HG02623 (cell line): ENCODE results near the gene CCDC102B.
A peak's percentile ranks its signal among the peaks of the same experiment; 100 is the strongest.
"Not testable (repeated sequence)": the region's sequence is repeated elsewhere in the genome, so short reads cannot be mapped to it uniquely, and the experiment has no call there.

Source experiments
- ATAC-seq: cut with Tn5 transposase; IDR thresholded peaks from one replicate; pipeline ENCODE4 v1.9.1; 2021; ENCODE audit warnings: moderate library complexity; ENCODE audit not compliant: unreplicated experiment

CCDC102B gene

GRCh38 chr18:68965817-68966216 is 167.9 kb downstream of the CCDC102B start:
- no peak for ATAC-seq

GRCh38 chr18:68969027-68969426 is 171.1 kb downstream of the CCDC102B start:
- no peak for ATAC-seq

DNA sequence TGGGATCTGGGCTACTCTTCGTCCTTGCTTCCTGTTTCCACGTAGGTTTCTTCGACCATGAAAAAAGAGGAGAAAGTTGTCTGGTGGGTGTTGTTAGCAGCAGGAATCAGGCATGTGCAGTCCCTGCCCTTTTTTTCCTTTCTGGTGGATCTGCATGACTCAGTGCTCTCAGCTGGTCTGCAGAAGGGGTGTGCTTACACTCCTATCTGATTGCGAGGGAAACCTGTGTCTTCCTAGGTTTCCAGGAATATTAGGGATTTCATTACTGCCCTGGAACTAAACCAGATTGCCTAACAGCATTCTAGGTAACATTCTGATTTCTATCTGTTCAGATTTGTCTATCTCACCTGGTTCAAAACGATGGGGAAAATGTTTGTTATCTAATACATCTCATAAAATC is 174.3 kb downstream of the CCDC102B start:
- no peak for ATAC-seq

DNA sequence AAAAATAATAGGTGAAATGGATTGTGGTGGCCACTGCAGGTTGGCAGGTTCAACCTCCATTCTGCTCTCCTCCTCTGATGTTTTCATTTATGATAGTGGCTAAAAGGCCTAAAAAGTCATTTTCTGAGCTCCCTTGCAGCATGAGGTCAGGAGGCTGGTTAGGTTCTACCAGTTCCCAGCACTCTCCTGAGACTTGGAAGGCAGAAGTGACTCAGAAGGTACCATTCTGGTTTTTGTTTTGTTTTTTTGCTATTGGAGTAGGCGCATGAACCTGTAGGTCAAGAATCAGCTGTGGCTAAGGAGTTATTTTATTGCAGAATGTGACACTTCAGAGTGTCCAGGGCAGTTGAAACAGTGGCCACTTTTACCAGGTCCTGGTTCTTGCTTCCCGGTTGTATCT is 181.9 kb downstream of the CCDC102B start:
- no peak for ATAC-seq

GRCh38 chr18:68983126-68983525 is 185.2 kb downstream of the CCDC102B start:
- no peak for ATAC-seq

- ATAC-seq = no peak
Measured at GRCh38 chr18:68984342-68984741, 186.5 kb downstream of the CCDC102B start.

DNA sequence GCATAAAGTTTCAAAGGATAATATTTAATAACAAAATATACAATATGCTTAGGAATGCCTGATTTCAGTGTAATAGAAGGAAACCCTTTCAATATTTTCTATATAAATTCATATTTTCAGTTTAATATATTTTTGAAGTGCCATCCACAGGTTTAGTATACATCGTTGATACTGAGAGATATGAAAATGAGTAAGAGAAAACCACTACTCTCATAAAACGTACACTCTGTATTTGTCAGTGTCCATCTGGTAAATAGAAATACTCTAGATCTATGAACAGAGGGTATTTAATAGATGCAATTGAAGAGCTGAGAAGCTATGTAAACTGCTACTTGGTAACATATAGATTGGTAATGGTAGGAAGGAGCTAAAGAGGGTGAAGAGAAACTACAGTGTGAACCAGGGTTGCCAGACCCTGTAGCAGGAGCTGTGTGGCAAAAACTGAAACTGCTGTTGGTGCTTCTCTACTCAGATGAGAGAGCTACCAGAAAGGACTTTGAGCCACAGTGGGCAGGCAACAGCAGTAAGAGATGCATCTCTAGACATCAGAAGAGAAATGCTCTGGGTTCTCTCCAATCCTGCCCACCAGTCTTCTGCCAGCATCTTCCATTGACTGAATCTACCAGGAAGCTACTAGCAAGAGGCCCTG is 187.4 kb downstream of the CCDC102B start:
- ATAC-seq = no peak

DNA sequence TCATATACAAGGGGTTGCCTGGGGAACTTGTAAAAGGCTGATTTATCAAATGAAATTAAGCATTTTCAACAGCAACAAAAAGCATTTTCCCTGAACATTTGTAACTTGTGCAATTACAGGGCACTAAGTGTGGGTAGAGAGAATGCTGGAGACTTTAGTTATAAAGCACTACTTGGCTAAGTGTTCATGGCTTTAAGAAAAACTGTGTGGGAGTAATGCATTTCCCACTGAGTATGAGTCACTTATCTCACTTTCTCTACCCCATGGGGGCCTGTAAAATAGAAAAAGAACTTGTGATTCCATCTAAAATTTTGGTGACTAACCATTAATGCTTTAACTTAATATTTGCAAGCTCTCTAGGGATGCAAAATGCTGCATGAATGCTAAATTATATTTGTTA is 193.4 kb downstream of the CCDC102B start:
- ATAC-seq = peak; percentile 37

- peak; percentile 36 for ATAC-seq
Measured at GRCh38 chr18:68992719-68993482, 195.0 kb downstream of the CCDC102B start.

DNA sequence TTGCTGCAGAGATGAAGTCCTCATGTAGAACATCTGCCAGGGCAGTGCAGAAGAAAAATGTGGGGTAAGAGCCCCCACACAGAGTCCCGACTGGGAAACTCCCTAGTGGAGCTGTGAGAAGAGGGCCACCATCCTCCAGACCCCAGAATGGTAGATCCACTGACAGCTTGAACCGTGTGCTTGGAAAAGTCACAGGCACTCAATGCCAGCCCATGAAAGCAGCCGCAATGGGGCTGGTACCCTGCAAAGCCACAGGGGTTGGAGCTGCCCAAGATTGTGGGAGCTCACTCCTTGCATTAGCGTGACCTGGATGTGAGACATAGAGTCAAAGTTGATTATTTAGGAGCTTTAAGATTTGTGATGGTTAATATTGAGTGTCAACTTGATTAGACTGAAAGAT is 197.8 kb downstream of the CCDC102B start:
- ATAC-seq = no peak

DNA sequence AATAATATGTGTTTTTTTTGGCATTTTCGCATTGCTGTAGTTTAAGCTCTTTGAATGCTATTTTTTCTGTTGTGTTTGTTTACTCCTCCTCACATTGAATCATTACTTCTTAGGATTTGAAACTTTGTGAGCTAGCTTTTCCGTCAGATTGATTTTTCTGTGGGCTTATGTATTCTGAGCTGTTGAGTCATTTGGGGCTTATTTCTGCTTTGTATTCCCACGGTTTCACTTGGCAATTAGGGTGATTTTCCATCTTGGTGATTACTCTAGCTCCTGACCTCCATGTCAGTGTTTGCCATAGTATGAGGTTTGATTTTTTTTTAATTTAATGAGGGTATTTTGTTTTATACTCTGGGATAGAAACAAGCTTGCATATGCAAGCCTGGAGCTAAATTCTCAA is 200.0 kb downstream of the CCDC102B start:
- ATAC-seq = no peak

DNA sequence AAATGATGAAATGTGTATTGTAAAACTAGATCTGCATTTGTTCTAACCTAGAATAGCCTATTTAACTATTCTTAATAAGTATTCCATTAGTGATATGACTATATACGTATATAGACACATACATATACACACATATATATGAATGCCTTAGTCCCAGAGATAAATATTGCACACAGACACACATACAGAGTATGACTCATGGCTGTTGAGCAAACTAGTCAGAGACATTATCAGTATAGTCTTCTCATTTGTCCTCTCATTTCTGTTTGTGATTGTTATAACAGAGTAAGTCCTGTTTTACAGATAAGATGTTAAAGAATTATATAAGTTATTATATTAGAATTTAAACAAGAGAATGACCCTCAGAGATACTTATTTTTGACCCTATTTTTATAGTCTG is 202.5 kb downstream of the CCDC102B start:
- no peak for ATAC-seq

- ATAC-seq = no peak
Measured at GRCh38 chr18:69002233-69002632, 204.4 kb downstream of the CCDC102B start.

DNA sequence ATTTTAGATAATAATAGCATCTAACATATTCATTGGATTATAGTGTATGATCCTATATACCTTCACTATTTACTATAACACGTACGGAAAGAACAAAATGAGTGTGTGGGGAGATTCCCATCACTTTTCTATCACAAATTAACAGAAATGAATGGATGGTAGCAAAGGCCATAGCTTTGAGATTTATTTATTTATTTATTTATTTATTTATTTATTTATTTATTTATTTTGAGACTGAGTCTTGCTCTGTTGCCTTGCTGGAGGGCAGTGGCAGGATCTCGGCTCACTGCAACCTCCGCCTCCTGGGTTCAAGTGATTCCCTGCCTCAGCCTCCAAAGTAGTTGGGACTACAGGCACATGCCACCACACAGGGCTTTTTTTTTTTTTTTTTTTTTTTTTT is 208.3 kb downstream of the CCDC102B start:
- ATAC-seq = not testable (repeated sequence)

DNA sequence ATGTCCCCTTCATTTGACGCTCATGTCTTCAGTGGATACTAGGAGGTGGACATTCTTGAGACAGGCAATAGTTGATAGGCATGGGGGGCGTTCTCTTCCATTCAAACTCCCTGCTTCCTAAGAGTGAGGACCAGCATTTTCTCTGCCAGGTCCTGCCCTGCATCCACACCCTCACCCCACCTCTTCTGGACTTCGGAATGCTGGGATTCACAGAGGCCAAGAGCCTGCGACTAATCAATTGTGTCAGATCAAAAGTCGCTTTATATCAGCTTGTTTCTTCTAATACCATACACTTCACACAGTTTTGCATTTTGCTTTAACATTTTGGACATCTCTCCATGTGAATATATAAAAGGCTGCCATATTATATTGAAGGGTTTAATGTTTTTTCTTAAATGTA is 210.7 kb downstream of the CCDC102B start:
- no peak for ATAC-seq

DNA sequence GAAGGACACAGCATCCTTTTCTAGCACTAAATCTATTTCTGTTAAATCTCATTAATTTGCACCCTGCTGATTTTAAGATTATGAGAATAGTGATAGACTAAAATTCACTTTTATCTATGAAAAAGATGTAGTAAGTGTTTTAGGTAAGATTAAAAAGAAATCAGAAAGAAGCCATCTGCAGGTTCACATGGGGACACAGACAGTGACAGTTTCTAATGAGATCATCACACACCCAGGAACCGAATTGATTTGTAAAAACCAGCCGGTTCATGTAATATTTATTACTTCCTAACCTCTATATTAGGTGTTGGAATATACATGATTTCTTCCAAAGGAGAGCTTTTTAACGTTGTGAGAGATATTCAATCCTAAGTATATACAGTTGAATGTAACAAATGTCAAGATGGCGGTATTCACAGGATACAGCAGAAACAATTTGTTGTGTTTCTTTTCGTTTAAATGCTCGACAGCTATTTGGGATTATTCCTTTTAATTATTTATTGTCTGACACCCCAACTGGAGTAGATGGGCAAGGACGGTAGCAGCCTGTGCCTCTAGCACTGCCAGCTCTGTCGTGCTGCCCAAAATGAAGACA is 223.4 kb downstream of the CCDC102B start:
- ATAC-seq = no peak

GRCh38 chr18:69022426-69022825 is 224.5 kb downstream of the CCDC102B start:
- no peak for ATAC-seq

DNA sequence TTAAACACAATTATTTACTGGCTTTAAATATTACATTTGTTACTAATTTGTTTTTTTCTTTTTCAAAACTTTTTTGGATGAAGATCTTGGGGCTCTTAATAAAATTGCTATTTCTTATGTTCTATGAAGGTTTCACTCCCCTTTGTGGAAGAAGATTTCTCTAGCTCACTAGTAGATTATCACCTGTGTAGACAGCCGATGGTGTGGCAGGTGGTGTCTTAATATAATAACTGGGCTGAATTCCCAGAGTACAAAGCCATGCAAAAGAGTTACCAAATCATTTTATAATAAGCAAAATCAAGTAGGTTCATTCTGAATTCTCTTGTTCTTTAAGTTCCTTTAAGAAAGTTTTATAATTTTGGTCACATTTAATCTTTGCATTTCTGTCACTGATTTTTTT is 233.7 kb downstream of the CCDC102B start:
- ATAC-seq = no peak

DNA sequence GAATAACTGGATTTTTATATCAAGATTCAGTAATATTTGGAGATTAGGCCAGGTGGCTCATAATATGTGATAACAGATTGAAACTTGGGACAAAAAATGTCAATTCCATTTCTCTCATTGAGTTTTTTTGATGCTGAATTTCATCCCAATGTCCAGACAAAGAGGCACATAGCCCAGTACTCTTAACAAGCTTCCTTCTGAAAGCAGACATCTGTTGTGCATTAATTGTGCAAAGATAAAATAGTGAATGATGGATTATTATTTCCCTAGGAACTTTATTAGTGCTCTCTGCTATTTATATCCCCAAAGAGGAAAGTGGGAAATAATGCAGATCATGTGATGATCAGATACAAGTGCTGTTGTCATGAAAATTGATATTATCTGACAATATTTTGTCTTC is 234.1 kb downstream of the CCDC102B start:
- ATAC-seq = no peak

DNA sequence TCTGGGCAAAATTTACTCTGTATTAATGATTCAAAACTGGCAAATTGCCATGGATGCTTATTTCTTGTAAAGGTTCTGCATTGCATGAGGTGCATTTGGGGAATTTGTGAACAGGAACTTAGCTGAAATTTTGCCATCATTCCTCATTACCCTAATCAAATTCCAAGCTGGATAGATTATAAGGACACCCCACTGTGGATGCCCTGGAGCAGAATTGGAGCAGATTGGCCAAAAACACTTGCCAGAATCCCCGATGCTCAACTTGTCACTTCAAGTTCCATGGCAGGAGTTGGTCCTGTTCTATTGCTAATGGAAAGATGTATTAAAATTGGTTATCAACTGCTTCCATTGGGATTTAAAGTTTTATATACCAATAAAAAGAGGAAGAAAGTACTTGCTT is 237.9 kb downstream of the CCDC102B start:
- ATAC-seq = no peak

GRCh38 chr18:69044215-69044614 is 246.3 kb downstream of the CCDC102B start:
- no peak for ATAC-seq

GRCh38 chr18:69064063-69064462 is 266.2 kb downstream of the CCDC102B start:
- ATAC-seq = no peak
